ENCODE data around the gene EP300.
"Not testable (repeated sequence)": the region's sequence is repeated elsewhere in the genome, so short reads cannot be mapped to it uniquely, and the experiment has no call there.

EP300 gene

GRCh38 chr22:41096841-41097240 is 4.4 kb downstream of the EP300 start:
- Mint-ChIP-seq H3K27me3 (no peaks in the 10 kb centered on the region), H3K27ac (peak overlapping the region; percentile 20 to 60), H3K4me1 (ENCODE audit: low read depth in 2 of 2) (peaks cover 50 to 76% of the 10 kb centered on the region in 2 donors), H3K36me3 (ENCODE audit: insufficient read depth) (peaks cover 41% of the 10 kb centered on the region), H3K9me3 (no peaks in the 10 kb centered on the region), H3K4me3 (peak overlapping the region; percentile 97 to 99)
- DNase-seq (no peak), ATAC-seq (replicated peaks) (no peak)

GRCh38 chr22:41099036-41099435 is 6.6 kb downstream of the EP300 start:
- Mint-ChIP-seq H3K36me3 (ENCODE audit: insufficient read depth) (peaks cover 43% of the 10 kb centered on the region), H3K4me3 (peak overlapping the region in 1 of 2 donors; percentile 28), H3K9me3 (no peaks in the 10 kb centered on the region), H3K4me1 (ENCODE audit: low read depth in 2 of 2) (peaks cover 56 to 85% of the 10 kb centered on the region in 2 donors), H3K27ac (no peak overlapping the region), H3K27me3 (no peaks in the 10 kb centered on the region)
- DNase-seq (no peak), ATAC-seq (replicated peaks) (no peak)

GRCh38 chr22:41106122-41106968 is 14.0 kb downstream of the EP300 start:
- ATAC-seq (replicated peaks) (peak; percentile 26), DNase-seq (no peak)
- peaks cover 47 to 53% of the 10 kb centered on the region in 2 donors for H3K4me1 Mint-ChIP-seq (ENCODE audit: low read depth in 2 of 2)
- H3K9me3 Mint-ChIP-seq = no peaks in the 10 kb centered on the region
- peaks cover 72% of the 10 kb centered on the region for H3K36me3 Mint-ChIP-seq (ENCODE audit: insufficient read depth)
- peak overlapping the region; percentile 36 to 39 for H3K4me3 Mint-ChIP-seq
- no peaks in the 10 kb centered on the region for H3K27me3 Mint-ChIP-seq
- H3K27ac Mint-ChIP-seq = peak overlapping the region; percentile 60 to 65

GRCh38 chr22:41106969-41107325 is 14.6 kb downstream of the EP300 start:
- Mint-ChIP-seq H3K4me1 (ENCODE audit: low read depth in 2 of 2) (peaks cover 46 to 53% of the 10 kb centered on the region in 2 donors), H3K27ac (peak overlapping the region in 1 of 2 donors; percentile 65), H3K36me3 (ENCODE audit: insufficient read depth) (peaks cover 77% of the 10 kb centered on the region), H3K4me3 (peak overlapping the region; percentile 33 to 36)
- DNase-seq; H3K27me3 Mint-ChIP-seq; H3K9me3 Mint-ChIP-seq; ATAC-seq (replicated peaks): not testable (repeated sequence)

- Mint-ChIP-seq H3K27me3 (no peaks in the 10 kb centered on the region), H3K27ac (peak overlapping the region in 1 of 2 donors; percentile 18), H3K4me3 (no peak overlapping the region), H3K4me1 (ENCODE audit: low read depth in 2 of 2) (peaks cover 41 to 51% of the 10 kb centered on the region in 2 donors), H3K9me3 (no peaks in the 10 kb centered on the region), H3K36me3 (ENCODE audit: insufficient read depth) (peaks cover 78% of the 10 kb centered on the region)
- DNase-seq = no peak
- ATAC-seq (replicated peaks) = no peak
Measured at GRCh38 chr22:41110968-41111367, 18.6 kb downstream of the EP300 start.

GRCh38 chr22:41116342-41116741 is 23.9 kb downstream of the EP300 start:
- no peaks in the 10 kb centered on the region for H3K27me3 Mint-ChIP-seq
- H3K4me3 Mint-ChIP-seq = no peak overlapping the region
- peaks cover 32 to 56% of the 10 kb centered on the region in 2 donors for H3K4me1 Mint-ChIP-seq (ENCODE audit: low read depth in 2 of 2)
- peak overlapping the region; percentile 25 to 51 for H3K27ac Mint-ChIP-seq
- H3K9me3 Mint-ChIP-seq = no peaks in the 10 kb centered on the region
- peaks cover 74% of the 10 kb centered on the region for H3K36me3 Mint-ChIP-seq (ENCODE audit: insufficient read depth)
- DNase-seq = no peak
- ATAC-seq (replicated peaks) = no peak

- H3K27me3 Mint-ChIP-seq = no peaks in the 10 kb centered on the region
- ATAC-seq (replicated peaks) = no peak
Measured at GRCh38 chr22:41117127-41117965, 25.0 kb downstream of the EP300 start.

GRCh38 chr22:41123151-41123550 is 30.8 kb downstream of the EP300 start:
- Mint-ChIP-seq H3K36me3 (ENCODE audit: insufficient read depth) (peaks cover 71% of the 10 kb centered on the region), H3K4me1 (ENCODE audit: low read depth in 2 of 2) (peaks cover 22 to 33% of the 10 kb centered on the region in 2 donors), H3K27ac (peak overlapping the region in 1 of 2 donors; percentile 45), H3K4me3 (no peak overlapping the region), H3K27me3 (no peaks in the 10 kb centered on the region), H3K9me3 (no peaks in the 10 kb centered on the region)
- DNase-seq = no peak
- no peak for ATAC-seq (replicated peaks)

More at GRCh38 chr22:41117127-41117965, 25.0 kb downstream of the EP300 start:
- Mint-ChIP-seq H3K9me3 (no peaks in the 10 kb centered on the region), H3K4me3 (no peak overlapping the region), H3K27ac (peak overlapping the region; percentile 25 to 51), H3K4me1 (ENCODE audit: low read depth in 2 of 2) (peaks cover 30 to 50% of the 10 kb centered on the region in 2 donors), H3K36me3 (ENCODE audit: insufficient read depth) (peaks cover 72% of the 10 kb centered on the region)
- DNase-seq = no peak

- no peak for ATAC-seq (replicated peaks)
Measured at GRCh38 chr22:41124086-41124485, 31.7 kb downstream of the EP300 start.

GRCh38 chr22:41127451-41127850 is 35.1 kb downstream of the EP300 start:
- Mint-ChIP-seq H3K4me1 (ENCODE audit: low read depth in 2 of 2) (peaks cover 10 to 18% of the 10 kb centered on the region in 2 donors), H3K36me3 (ENCODE audit: insufficient read depth) (peaks cover 76% of the 10 kb centered on the region), H3K27ac (peak overlapping the region in 1 of 2 donors; percentile 23), H3K9me3 (no peaks in the 10 kb centered on the region), H3K4me3 (no peak overlapping the region), H3K27me3 (no peaks in the 10 kb centered on the region)
- DNase-seq = no peak
- no peak for ATAC-seq (replicated peaks)

More at GRCh38 chr22:41124086-41124485, 31.7 kb downstream of the EP300 start:
- no peak for DNase-seq
- Mint-ChIP-seq H3K27ac (peak overlapping the region in 1 of 2 donors; percentile 45), H3K36me3 (ENCODE audit: insufficient read depth) (peaks cover 71% of the 10 kb centered on the region), H3K9me3 (no peaks in the 10 kb centered on the region), H3K27me3 (no peaks in the 10 kb centered on the region), H3K4me1 (ENCODE audit: low read depth in 2 of 2) (peaks cover 18 to 33% of the 10 kb centered on the region in 2 donors), H3K4me3 (no peak overlapping the region)

- DNase-seq = no peak
- ATAC-seq (replicated peaks) = no peak
- H3K4me1 Mint-ChIP-seq (ENCODE audit: low read depth in 2 of 2) = peaks cover 5 to 6% of the 10 kb centered on the region in 2 donors
- H3K9me3 Mint-ChIP-seq = no peaks in the 10 kb centered on the region
- H3K4me3 Mint-ChIP-seq = no peak overlapping the region
- H3K27ac Mint-ChIP-seq = no peak overlapping the region
- H3K27me3 Mint-ChIP-seq = no peaks in the 10 kb centered on the region
- peaks cover 85% of the 10 kb centered on the region for H3K36me3 Mint-ChIP-seq (ENCODE audit: insufficient read depth)
Measured at GRCh38 chr22:41128606-41129005, 36.2 kb downstream of the EP300 start.

GRCh38 chr22:41132550-41132949 is 40.2 kb downstream of the EP300 start:
- H3K27me3 Mint-ChIP-seq = no peaks in the 10 kb centered on the region

GRCh38 chr22:41140365-41140957 is 48.1 kb downstream of the EP300 start:
- Mint-ChIP-seq H3K4me1 (ENCODE audit: low read depth in 2 of 2) (peaks cover 0 to 2% of the 10 kb centered on the region in 2 donors), H3K27me3 (no peaks in the 10 kb centered on the region), H3K27ac (no peak overlapping the region), H3K4me3 (no peak overlapping the region), H3K9me3 (no peaks in the 10 kb centered on the region), H3K36me3 (ENCODE audit: insufficient read depth) (peaks cover 100% of the 10 kb centered on the region)
- ATAC-seq (replicated peaks) (no peak), DNase-seq (no peak)

More at GRCh38 chr22:41132550-41132949, 40.2 kb downstream of the EP300 start:
- ATAC-seq (replicated peaks) = no peak
- Mint-ChIP-seq H3K4me3 (no peak overlapping the region), H3K27ac (peak overlapping the region in 1 of 2 donors; percentile 81), H3K36me3 (ENCODE audit: insufficient read depth) (peaks cover 99% of the 10 kb centered on the region), H3K9me3 (no peaks in the 10 kb centered on the region), H3K4me1 (ENCODE audit: low read depth in 2 of 2) (peaks cover 3 to 5% of the 10 kb centered on the region in 2 donors)
- no peak for DNase-seq
